ENCODE measurements around the gene ULK1.

DNA sequence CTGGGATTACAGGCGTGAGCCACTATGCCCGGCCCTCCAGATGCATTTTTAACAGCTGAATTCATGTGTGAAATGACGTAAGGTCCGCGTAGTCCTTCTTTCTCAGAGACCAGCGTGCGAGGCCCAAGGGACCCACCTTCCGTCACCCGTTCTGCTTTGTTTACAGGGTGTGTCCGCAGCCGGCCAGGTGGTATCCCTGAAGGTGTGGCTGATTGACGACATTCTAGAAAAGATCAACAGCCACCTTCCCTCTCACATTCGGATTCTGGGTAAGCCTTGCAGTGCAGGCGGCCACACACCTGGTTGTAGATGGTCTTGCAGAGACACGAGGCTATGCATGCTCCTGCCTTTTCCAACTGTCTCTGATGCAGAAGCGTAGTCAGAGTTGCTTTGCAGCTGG lies 44.6 kb downstream of the ULK1 start:
- TF ChIP-seq, protein P1, sequence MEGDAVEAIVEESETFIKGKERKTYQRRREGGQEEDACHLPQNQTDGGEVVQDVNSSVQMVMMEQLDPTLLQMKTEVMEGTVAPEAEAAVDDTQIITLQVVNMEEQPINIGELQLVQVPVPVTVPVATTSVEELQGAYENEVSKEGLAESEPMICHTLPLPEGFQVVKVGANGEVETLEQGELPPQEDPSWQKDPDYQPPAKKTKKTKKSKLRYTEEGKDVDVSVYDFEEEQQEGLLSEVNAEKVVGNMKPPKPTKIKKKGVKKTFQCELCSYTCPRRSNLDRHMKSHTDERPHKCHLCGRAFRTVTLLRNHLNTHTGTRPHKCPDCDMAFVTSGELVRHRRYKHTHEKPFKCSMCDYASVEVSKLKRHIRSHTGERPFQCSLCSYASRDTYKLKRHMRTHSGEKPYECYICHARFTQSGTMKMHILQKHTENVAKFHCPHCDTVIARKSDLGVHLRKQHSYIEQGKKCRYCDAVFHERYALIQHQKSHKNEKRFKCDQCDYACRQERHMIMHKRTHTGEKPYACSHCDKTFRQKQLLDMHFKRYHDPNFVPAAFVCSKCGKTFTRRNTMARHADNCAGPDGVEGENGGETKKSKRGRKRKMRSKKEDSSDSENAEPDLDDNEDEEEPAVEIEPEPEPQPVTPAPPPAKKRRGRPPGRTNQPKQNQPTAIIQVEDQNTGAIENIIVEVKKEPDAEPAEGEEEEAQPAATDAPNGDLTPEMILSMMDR (IDR thresholded peaks at IDR 0.05 in 2 of 3, conservative IDR thresholded peaks at IDR 0.05 in 1 of 3; ENCODE audit: borderline replicate concordance in 1 of 3, insufficient read depth in 1 of 3, low read depth in 2 of 3, low read length in 2 of 3): no peak
- TF ChIP-seq JUND (IDR thresholded peaks at IDR 0.05) (no peak), POLR2A (IDR thresholded peaks at IDR 0.05; ENCODE audit: borderline replicate concordance, extremely low read depth, insufficient read depth, insufficient read length) (no peak), ELF1 (IDR thresholded peaks at IDR 0.05; ENCODE audit: borderline replicate concordance, low read depth) (no peak), EZH2 (IDR thresholded peaks at IDR 0.05) (no peak), POLR2AphosphoS5 (IDR thresholded peaks at IDR 0.05; ENCODE audit: low read depth, low read length) (no peak), SP1 (IDR thresholded peaks at IDR 0.05; ENCODE audit: low read depth) (no peak)

Data from HCT116 (cell line).